Thoracic aorta (tissue), 2 donors: Measurements from ENCODE around the gene CAND2. TPM values are rescaled to one million over a fixed set of nuclear protein-coding genes. Genes with fewer than 3 reads are reported as not detected.

Source experiments
- ATAC-seq: fragments of 150-250 bp; one replicate; pipeline ENCODE4 v1.8.0; 2017; ENCODE audit warnings: low read depth; ENCODE audit not compliant: insufficient number of reproducible peaks, low FRiP score
- DNase-seq: peaks from one replicate; pipeline ENCODE4 v3.0.0-alpha.2; 2020; ENCODE audit warnings: low spot score
- H3K27ac ChIP-seq, 2 donors: fragments of 200-600 bp; sonication (generic); 1 replicate in 1 of 2; 2 replicates in 1 of 2; pipeline ENCODE4 v1.5.1; 2016; ENCODE audit warnings: mild to moderate bottlenecking in 2 of 2, moderate library complexity in 2 of 2
- H3K27me3 ChIP-seq: fragments of 200-600 bp; sonication (generic); replicated peaks from 2 replicates; pipeline ENCODE4 v1.6.0; 2016; ENCODE audit warnings: mild to moderate bottlenecking; ENCODE audit not compliant: insufficient read depth
- H3K36me3 ChIP-seq: fragments of 200-600 bp; sonication (generic); one replicate; pipeline ENCODE4 v1.5.1; 2016
- H3K4me1 ChIP-seq, 2 donors: fragments of 200-600 bp; sonication (generic); 1 replicate in 1 of 2; 2 replicates in 1 of 2; pipeline versions ENCODE4 v1.5.1 to v1.6.0; 2016; ENCODE audit warnings: low read depth in 2 of 2, mild to moderate bottlenecking in 1 of 2; ENCODE audit not compliant: control insufficient read depth in 1 of 2
- H3K4me3 ChIP-seq: fragments of 200-600 bp; sonication (generic); 2 replicates; pipeline ENCODE4 v1.5.1; 2016; ENCODE audit warnings: mild to moderate bottlenecking
- H3K9me3 ChIP-seq: fragments of 200-600 bp; sonication (generic); 2 replicates; pipeline ENCODE4 v1.5.1; 2016
- CTCF ChIP-seq: fragments of 200-600 bp; sonication (generic); IDR thresholded peaks from one replicate; pipeline ENCODE4 v1.5.1; 2019; ENCODE audit warnings: antibody characterized with exemption
- total RNA-seq, 2 donors: library from RNA; depleted of rRNA; stranded (reverse); fragments of >200 nt; gene quantifications; one replicate each; pipeline versions ENCODE4 v1.1.0 to v1.2.3, GENCODE V29; 2016

Gene CAND2
- total RNA-seq, 2 donors from 2014 or later = 25.9 to 44.6 TPM

GRCh38 chr3:12807601-12808359 lies 11.3 kb downstream of the CAND2 start:
- peaks cover 28% of the 10 kb centered on the region for H3K36me3 ChIP-seq
- DNase-seq = no peak

GRCh38 chr3:12808587-12808986 lies 12.1 kb downstream of the CAND2 start:
- no peaks in the 10 kb centered on the region for H3K27me3 ChIP-seq
- no peak for TF ChIP-seq CTCF
- ATAC-seq (no peak), DNase-seq (no peak)
- peaks cover 28% of the 10 kb centered on the region for H3K36me3 ChIP-seq
- no peaks in the 10 kb centered on the region for H3K9me3 ChIP-seq
- peaks cover 0 to 16% of the 10 kb centered on the region in 2 donors for H3K4me1 ChIP-seq
- H3K4me3 ChIP-seq = no peak overlapping the region
- H3K27ac ChIP-seq = no peak overlapping the region

More at GRCh38 chr3:12807601-12808359, 11.3 kb downstream of the CAND2 start:
- Histone ChIP-seq H3K27me3 (no peaks in the 10 kb centered on the region), H3K27ac (no peak overlapping the region), H3K9me3 (no peaks in the 10 kb centered on the region), H3K4me3 (no peak overlapping the region), H3K4me1 (peaks cover 0 to 16% of the 10 kb centered on the region in 2 donors)
- ATAC-seq = no peak
- TF ChIP-seq CTCF = no peak

- DNase-seq (no peak), ATAC-seq (no peak)
- H3K27me3 ChIP-seq = no peaks in the 10 kb centered on the region
- H3K4me1 ChIP-seq = peaks cover 0 to 16% of the 10 kb centered on the region in 2 donors
- H3K27ac ChIP-seq = peak overlapping the region; percentile 41 to 68
- TF ChIP-seq CTCF = no peak
- no peaks in the 10 kb centered on the region for H3K9me3 ChIP-seq
- H3K4me3 ChIP-seq = no peak overlapping the region
- peaks cover 27% of the 10 kb centered on the region for H3K36me3 ChIP-seq
Observed at GRCh38 chr3:12809001-12809400, 12.5 kb downstream of the CAND2 start.

- H3K4me1 ChIP-seq = peaks cover 0 to 16% of the 10 kb centered on the region in 2 donors
- no peaks in the 10 kb centered on the region for H3K9me3 ChIP-seq
- H3K27ac ChIP-seq = peak overlapping the region; percentile 41 to 68
- peaks cover 25% of the 10 kb centered on the region for H3K36me3 ChIP-seq
- DNase-seq (no peak), ATAC-seq (no peak)
- H3K4me3 ChIP-seq = peak overlapping the region; percentile 69
- no peaks in the 10 kb centered on the region for H3K27me3 ChIP-seq
- no peak for TF ChIP-seq CTCF
Observed at GRCh38 chr3:12809435-12809834, 13.0 kb downstream of the CAND2 start.

GRCh38 chr3:12810013-12810780 lies 13.7 kb downstream of the CAND2 start:
- peak; percentile 97 for ATAC-seq
- Histone ChIP-seq H3K9me3 (no peaks in the 10 kb centered on the region), H3K4me1 (peaks cover 0 to 16% of the 10 kb centered on the region in 2 donors), H3K27me3 (no peaks in the 10 kb centered on the region), H3K4me3 (peak overlapping the region; percentile 69), H3K36me3 (peaks cover 27% of the 10 kb centered on the region), H3K27ac (peak overlapping the region; percentile 41 to 68)
- peak; percentile 90 for TF ChIP-seq CTCF
- DNase-seq = peak; percentile 97
